Stomach (tissue), 4 donors: ENCODE results near the gene NELFB.

Source experiments
- POLR2A ChIP-seq, 4 donors: fragments of 450-650 bp; IDR thresholded peaks; one replicate each; pipeline ENCODE4 v1.6.1; 2016; ENCODE audit warnings: antibody characterized with exemption in 4 of 4, control low read depth in 2 of 4, mild to moderate bottlenecking in 1 of 4, moderate library complexity in 1 of 4
- TF ChIP-seq, protein P1 (sequence below), 7 experiments: fragments of 450-650 bp in 4 of 7; fragments of 200-600 bp in 3 of 7; sonication (generic) in 3 of 7; IDR thresholded peaks; one replicate each; pipeline ENCODE4 v1.5.1; 2016 to 2019; ENCODE audit warnings: antibody characterized with exemption in 7 of 7, control low read depth in 2 of 7, mild to moderate bottlenecking in 1 of 7

- no peak for TF ChIP-seq POLR2A (IDR thresholded peaks at IDR 0.05)
- TF ChIP-seq, protein P1, sequence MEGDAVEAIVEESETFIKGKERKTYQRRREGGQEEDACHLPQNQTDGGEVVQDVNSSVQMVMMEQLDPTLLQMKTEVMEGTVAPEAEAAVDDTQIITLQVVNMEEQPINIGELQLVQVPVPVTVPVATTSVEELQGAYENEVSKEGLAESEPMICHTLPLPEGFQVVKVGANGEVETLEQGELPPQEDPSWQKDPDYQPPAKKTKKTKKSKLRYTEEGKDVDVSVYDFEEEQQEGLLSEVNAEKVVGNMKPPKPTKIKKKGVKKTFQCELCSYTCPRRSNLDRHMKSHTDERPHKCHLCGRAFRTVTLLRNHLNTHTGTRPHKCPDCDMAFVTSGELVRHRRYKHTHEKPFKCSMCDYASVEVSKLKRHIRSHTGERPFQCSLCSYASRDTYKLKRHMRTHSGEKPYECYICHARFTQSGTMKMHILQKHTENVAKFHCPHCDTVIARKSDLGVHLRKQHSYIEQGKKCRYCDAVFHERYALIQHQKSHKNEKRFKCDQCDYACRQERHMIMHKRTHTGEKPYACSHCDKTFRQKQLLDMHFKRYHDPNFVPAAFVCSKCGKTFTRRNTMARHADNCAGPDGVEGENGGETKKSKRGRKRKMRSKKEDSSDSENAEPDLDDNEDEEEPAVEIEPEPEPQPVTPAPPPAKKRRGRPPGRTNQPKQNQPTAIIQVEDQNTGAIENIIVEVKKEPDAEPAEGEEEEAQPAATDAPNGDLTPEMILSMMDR (IDR thresholded peaks at IDR 0.05) = no peak
These were observed 454 bp downstream of the NELFB start for GRCh38 chr9:137255448-137256114.
